Body of pancreas (tissue), 4 donors: Measurements from ENCODE around the gene ZCCHC10.

Source experiments
- POLR2A ChIP-seq, 3 donors: fragments of 450-650 bp; IDR thresholded peaks; one replicate each; pipeline ENCODE4 v1.6.1; 2016; ENCODE audit warnings: antibody characterized with exemption in 3 of 3, mild to moderate bottlenecking in 2 of 3
- TF ChIP-seq, protein P1 (sequence below), 7 experiments: fragments of 450-650 bp in 4 of 7; fragments of 200-600 bp in 3 of 7; sonication (generic) in 3 of 7; IDR thresholded peaks; one replicate each; pipeline ENCODE4 v1.5.1; 2016 to 2019; ENCODE audit warnings: antibody characterized with exemption in 7 of 7

DNA sequence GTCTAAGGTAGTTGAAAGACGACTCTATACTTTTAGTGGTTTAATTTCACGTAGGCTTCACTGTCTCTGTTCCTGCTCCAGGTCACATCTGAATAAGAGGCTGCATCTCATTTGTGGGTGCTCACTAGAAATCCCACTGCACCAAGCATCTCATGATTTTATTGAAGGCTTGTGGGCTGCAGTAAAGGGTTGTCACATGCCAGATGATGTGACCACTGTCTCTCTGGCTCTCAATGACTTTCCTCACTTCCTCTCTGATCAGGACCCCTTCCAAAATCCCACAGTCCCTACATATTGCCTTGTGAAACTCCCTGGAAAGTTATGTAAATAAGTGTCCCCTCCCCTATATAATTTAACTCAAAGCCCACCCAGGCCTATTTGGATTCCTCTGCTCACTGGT is 8.9 kb upstream of the ZCCHC10 start:
- TF ChIP-seq, protein P1, sequence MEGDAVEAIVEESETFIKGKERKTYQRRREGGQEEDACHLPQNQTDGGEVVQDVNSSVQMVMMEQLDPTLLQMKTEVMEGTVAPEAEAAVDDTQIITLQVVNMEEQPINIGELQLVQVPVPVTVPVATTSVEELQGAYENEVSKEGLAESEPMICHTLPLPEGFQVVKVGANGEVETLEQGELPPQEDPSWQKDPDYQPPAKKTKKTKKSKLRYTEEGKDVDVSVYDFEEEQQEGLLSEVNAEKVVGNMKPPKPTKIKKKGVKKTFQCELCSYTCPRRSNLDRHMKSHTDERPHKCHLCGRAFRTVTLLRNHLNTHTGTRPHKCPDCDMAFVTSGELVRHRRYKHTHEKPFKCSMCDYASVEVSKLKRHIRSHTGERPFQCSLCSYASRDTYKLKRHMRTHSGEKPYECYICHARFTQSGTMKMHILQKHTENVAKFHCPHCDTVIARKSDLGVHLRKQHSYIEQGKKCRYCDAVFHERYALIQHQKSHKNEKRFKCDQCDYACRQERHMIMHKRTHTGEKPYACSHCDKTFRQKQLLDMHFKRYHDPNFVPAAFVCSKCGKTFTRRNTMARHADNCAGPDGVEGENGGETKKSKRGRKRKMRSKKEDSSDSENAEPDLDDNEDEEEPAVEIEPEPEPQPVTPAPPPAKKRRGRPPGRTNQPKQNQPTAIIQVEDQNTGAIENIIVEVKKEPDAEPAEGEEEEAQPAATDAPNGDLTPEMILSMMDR (IDR thresholded peaks at IDR 0.05): no peak
- TF ChIP-seq POLR2A (IDR thresholded peaks at IDR 0.05): no peak
